8988T (cell line): Measurements from ENCODE around the gene PGBD2.
"Not testable (repeated sequence)": the region's sequence is repeated elsewhere in the genome, so short reads cannot be mapped to it uniquely, and the experiment has no call there.

Source experiments
- DNase-seq: peaks from one replicate; pipeline ENCODE4 v3.0.0; 2011

Gene PGBD2

GRCh38 chr1:248906009-248906752, at the start of gene PGBD2:
Gene PGBD2 (plus strand): TSS chr1:248906235. CDS start chr1:248913863, 7,628 bp downstream.
- peak; percentile 76 for DNase-seq

GRCh38 chr1:248857201-248857600, 48.8 kb upstream of the PGBD2 start:
- DNase-seq, result no peak

- DNase-seq, result no peak
Observed at GRCh38 chr1:248857749-248858095, 48.3 kb upstream of the PGBD2 start.

GRCh38 chr1:248858096-248858890, 47.7 kb upstream of the PGBD2 start:
- DNase-seq, result no peak

- peak; percentile 92 for DNase-seq
Observed at GRCh38 chr1:248858891-248859889, 46.8 kb upstream of the PGBD2 start, which contains the start of gene ZNF692. Gene ZNF692 (minus strand): TSS chr1:248859085. CDS start chr1:248858309, 776 bp downstream.

GRCh38 chr1:248860007-248860406, 46.0 kb upstream of the PGBD2 start:
- DNase-seq, result no peak

- DNase-seq, result no peak
Observed at GRCh38 chr1:248861616-248862015, 44.4 kb upstream of the PGBD2 start.

- no peak for DNase-seq
Observed at GRCh38 chr1:248862695-248862997, 43.4 kb upstream of the PGBD2 start.

- DNase-seq, result no peak
Observed at GRCh38 chr1:248862998-248863881, 42.8 kb upstream of the PGBD2 start.

GRCh38 chr1:248871837-248872401, 34.1 kb upstream of the PGBD2 start:
- DNase-seq, result no peak

- no peak for DNase-seq
Observed at GRCh38 chr1:248872752-248873408, 33.2 kb upstream of the PGBD2 start.

GRCh38 chr1:248873409-248873992, 32.5 kb upstream of the PGBD2 start:
- DNase-seq, result no peak

- DNase-seq, result no peak
Observed at GRCh38 chr1:248873993-248874533, 32.0 kb upstream of the PGBD2 start.

- DNase-seq, result no peak
Observed at GRCh38 chr1:248881261-248881660, 24.8 kb upstream of the PGBD2 start.

- DNase-seq, result not testable (repeated sequence)
Observed at GRCh38 chr1:248882427-248882826, 23.6 kb upstream of the PGBD2 start.

- no peak for DNase-seq
Observed at GRCh38 chr1:248884632-248885295, 21.3 kb upstream of the PGBD2 start.

GRCh38 chr1:248885646-248886045, 20.4 kb upstream of the PGBD2 start:
- no peak for DNase-seq

- DNase-seq, result no peak
Observed at GRCh38 chr1:248886237-248886895, 19.7 kb upstream of the PGBD2 start.

- not testable (repeated sequence) for DNase-seq
Observed at GRCh38 chr1:248889914-248890243, 16.2 kb upstream of the PGBD2 start.
